ENCODE data around the gene KIF19. TPM values are rescaled to one million over a fixed set of nuclear protein-coding genes. Genes with fewer than 3 reads are reported as not detected.

Gene KIF19
- total RNA-seq, 2 experiments from 2014 or later, result 0.81 to 1.1 TPM

DNA sequence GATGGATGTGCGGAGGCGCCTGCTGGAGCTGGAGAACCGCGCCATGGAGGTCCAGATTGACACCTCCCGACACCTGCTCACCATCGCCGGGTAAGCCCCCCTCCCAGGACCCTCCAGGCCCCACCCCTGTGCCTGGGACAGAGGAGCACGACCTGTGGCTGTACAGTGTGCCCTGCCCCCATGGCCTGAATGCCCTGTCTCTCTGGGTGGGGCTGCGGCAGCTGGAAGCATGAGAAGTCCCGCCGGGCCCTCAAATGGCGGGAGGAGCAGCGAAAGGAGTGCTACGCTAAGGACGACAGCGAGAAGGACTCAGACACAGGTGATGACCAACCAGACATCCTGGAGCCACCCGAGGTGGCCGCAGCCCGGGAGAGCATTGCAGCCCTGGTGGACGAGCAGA, 24.5 kb downstream of the KIF19 start:
- no peak overlapping the region for H3K27ac ChIP-seq (ENCODE audit: low read depth in 1 of 2, low read length in 2 of 2)
- DNase-seq (no peak), ATAC-seq (ENCODE audit: poor library complexity) (no peak)
- peaks cover 30 to 42% of the 10 kb centered on the region in 2 experiments for H3K27me3 ChIP-seq (ENCODE audit: control insufficient read depth in 1 of 2, insufficient read depth in 2 of 2, low read length in 2 of 2)
- peaks cover 0 to 6% of the 10 kb centered on the region in 2 experiments for H3K9me3 ChIP-seq (ENCODE audit: control insufficient read depth in 1 of 2, insufficient read depth in 1 of 2, low read length in 2 of 2)
- no peaks in the 10 kb centered on the region for H3K36me3 ChIP-seq (ENCODE audit: insufficient read depth, low read length)
- H3K4me1 ChIP-seq (ENCODE audit: insufficient read depth, low read length), result peaks cover 17% of the 10 kb centered on the region
- no peak for TF ChIP-seq CTCF (IDR thresholded peaks at IDR 0.05)
- H3K9me3 Mint-ChIP-seq, result no peaks in the 10 kb centered on the region
- no peaks in the 10 kb centered on the region for H3K4me1 Mint-ChIP-seq (ENCODE audit: low read depth)
- ChIA-PET POLR2A (no interaction called here), CTCF (no interaction called here)
- no peak overlapping the region for H3K4me3 ChIP-seq (ENCODE audit: low read length)
- peaks cover 52% of the 10 kb centered on the region for H3K27me3 Mint-ChIP-seq
- no peak overlapping the region for H3K4me3 Mint-ChIP-seq
- intact Hi-C loops (cut with DNase I, micrococcal nuclease), result loop anchor here (5.0 kb wide), 1 partner anchor 48 kb away; no protein-coding TSS in a partner anchor
- H3K36me3 Mint-ChIP-seq (ENCODE audit: low read depth), result no peaks in the 10 kb centered on the region
- no peak overlapping the region for H3K27ac Mint-ChIP-seq

DNA sequence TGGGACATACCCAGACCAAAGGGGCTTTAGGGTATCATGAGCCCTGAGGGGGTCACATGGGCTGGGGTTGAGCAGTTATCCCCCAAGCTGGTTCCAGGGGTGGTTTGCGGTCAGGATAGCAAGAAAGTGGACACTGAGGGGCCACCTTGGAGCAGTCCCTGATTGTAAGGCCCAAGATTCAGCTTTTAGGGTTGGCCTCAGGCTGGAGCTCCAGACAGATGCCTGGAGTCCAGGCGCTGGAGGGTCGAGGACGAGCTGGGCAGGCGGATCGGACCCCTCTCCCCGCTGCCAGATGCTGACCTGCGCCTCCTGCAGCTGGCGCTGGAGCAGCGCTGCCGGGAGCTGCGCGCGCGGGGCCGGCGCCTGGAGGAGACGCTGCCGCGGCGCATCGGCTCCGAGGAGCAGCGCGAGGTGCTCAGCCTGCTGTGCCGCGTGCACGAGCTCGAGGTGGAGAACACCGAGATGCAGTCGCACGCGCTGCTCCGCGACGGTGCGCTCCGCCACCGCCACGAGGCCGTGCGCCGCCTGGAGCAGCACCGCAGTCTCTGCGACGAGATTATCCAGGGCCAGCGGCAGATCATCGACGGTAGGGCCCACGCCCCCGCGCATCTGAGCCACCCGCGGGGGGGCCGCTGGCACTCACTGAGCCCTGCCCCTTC, 25.7 kb downstream of the KIF19 start:
- Mint-ChIP-seq H3K36me3 (ENCODE audit: low read depth) (no peaks in the 10 kb centered on the region), H3K27ac (no peak overlapping the region), H3K9me3 (no peaks in the 10 kb centered on the region), H3K27me3 (peaks cover 60% of the 10 kb centered on the region), H3K4me3 (no peak overlapping the region), H3K4me1 (ENCODE audit: low read depth) (no peaks in the 10 kb centered on the region)
- H3K36me3 ChIP-seq (ENCODE audit: insufficient read depth, low read length), result no peaks in the 10 kb centered on the region
- H3K9me3 ChIP-seq (ENCODE audit: control insufficient read depth in 1 of 2, insufficient read depth in 1 of 2, low read length in 2 of 2), result peaks cover 0 to 6% of the 10 kb centered on the region in 2 experiments
- TF ChIP-seq CTCF (IDR thresholded peaks at IDR 0.05), result no peak
- ChIA-PET POLR2A (no interaction called here), CTCF (interaction anchor here (1.8 kb wide), 1 partner anchor 17 kb away, joined by 8 read pairs; no protein-coding TSS in a partner anchor)
- no peak overlapping the region for H3K4me3 ChIP-seq (ENCODE audit: low read length)
- no peak overlapping the region for H3K27ac ChIP-seq (ENCODE audit: low read depth in 1 of 2, low read length in 2 of 2)
- peaks cover 20% of the 10 kb centered on the region for H3K4me1 ChIP-seq (ENCODE audit: insufficient read depth, low read length)
- H3K27me3 ChIP-seq (ENCODE audit: control insufficient read depth in 1 of 2, insufficient read depth in 2 of 2, low read length in 2 of 2), result peaks cover 39 to 54% of the 10 kb centered on the region in 2 experiments
- DNase-seq, result peak in 1 of 14 experiments; percentile 28
- intact Hi-C loops (cut with DNase I, micrococcal nuclease), result loop anchor here (5.0 kb wide), 1 partner anchor 49 kb away; no protein-coding TSS in a partner anchor
- peak; percentile 24 for ATAC-seq (ENCODE audit: poor library complexity)

- DNase-seq, result no peak
- ChIA-PET CTCF (interaction anchor here (1.8 kb wide), 1 partner anchor 15 kb away, joined by 8 read pairs; no protein-coding TSS in a partner anchor), POLR2A (no interaction called here)
- Mint-ChIP-seq H3K4me1 (ENCODE audit: low read depth) (peaks cover 4% of the 10 kb centered on the region), H3K4me3 (no peak overlapping the region), H3K27me3 (peaks cover 64% of the 10 kb centered on the region), H3K36me3 (ENCODE audit: low read depth) (no peaks in the 10 kb centered on the region), H3K27ac (no peak overlapping the region), H3K9me3 (no peaks in the 10 kb centered on the region)
- TF ChIP-seq CTCF (IDR thresholded peaks at IDR 0.05), result no peak
- Histone ChIP-seq H3K4me3 (ENCODE audit: low read length) (no peak overlapping the region), H3K27ac (ENCODE audit: low read depth in 1 of 2, low read length in 2 of 2) (no peak overlapping the region), H3K9me3 (ENCODE audit: control insufficient read depth in 1 of 2, insufficient read depth in 1 of 2, low read length in 2 of 2) (peaks cover 0 to 6% of the 10 kb centered on the region in 2 experiments), H3K4me1 (ENCODE audit: insufficient read depth, low read length) (peaks cover 26% of the 10 kb centered on the region), H3K36me3 (ENCODE audit: insufficient read depth, low read length) (no peaks in the 10 kb centered on the region), H3K27me3 (ENCODE audit: control insufficient read depth in 1 of 2, insufficient read depth in 2 of 2, low read length in 2 of 2) (peaks cover 49 to 70% of the 10 kb centered on the region in 2 experiments)
- no peak for ATAC-seq (ENCODE audit: poor library complexity)
- intact Hi-C loops (cut with DNase I, micrococcal nuclease), result loop anchor here (5.0 kb wide), 1 partner anchor 51 kb away; no protein-coding TSS in a partner anchor
Measured at GRCh38 chr17:74353446-74354060, 27.5 kb downstream of the KIF19 start.
